Neural progenitor cell (in vitro differentiated cells): ENCODE data around the gene USP51.

Source experiments
- CTCF ChIP-seq: fragments of 200-600 bp; sonication (generic); IDR thresholded peaks from 2 replicates; pipeline ENCODE4 v1.5.1; 2017; ENCODE audit warnings: antibody characterized with exemption, mild to moderate bottlenecking
- EZH2 ChIP-seq: fragments of 200-600 bp; sonication (generic); IDR thresholded peaks from 2 replicates; pipeline ENCODE4 v1.6.1; 2017; ENCODE audit warnings: antibody characterized with exemption, mild to moderate bottlenecking, moderate library complexity
- EZH2phosphoT487 ChIP-seq: fragments of 200-600 bp; sonication (generic); IDR thresholded peaks from 2 replicates; pipeline ENCODE4 v1.6.1; 2017; ENCODE audit warnings: antibody characterized with exemption

- TF ChIP-seq EZH2phosphoT487 (no peak), CTCF (no peak), EZH2 (no peak)
Observed at GRCh38 chrX:55523356-55523755, 33.7 kb upstream of the USP51 start.
